ENCODE measurements around the gene MED13L.

Gene MED13L

DNA sequence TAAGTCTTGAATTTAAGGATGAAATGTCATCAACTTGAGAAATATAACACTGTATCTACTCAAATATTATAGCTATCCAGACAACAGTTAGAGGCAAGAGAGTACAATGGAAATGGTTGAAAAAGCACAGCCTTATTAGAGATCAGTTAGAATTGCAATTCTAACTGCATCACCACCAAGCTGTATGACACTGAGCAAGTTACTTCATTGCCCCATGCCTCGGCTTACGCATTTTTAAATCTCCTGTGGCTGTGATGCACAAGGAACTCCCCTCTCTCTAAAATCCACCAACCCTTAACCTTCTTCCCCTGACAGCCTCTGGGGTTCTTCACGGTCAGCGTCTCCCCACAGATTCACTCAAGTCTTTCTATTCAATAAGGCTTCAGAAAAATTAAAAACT lies 75.1 kb downstream of the MED13L start:
- no peak for DNase-seq
- in situ Hi-C loops (cut with HindIII; ENCODE audit: low pct_ligation_motif_present, low pct_unique_long_range_greater_than_20kb, low sequenced_read_pairs), result no loop called here

DNA sequence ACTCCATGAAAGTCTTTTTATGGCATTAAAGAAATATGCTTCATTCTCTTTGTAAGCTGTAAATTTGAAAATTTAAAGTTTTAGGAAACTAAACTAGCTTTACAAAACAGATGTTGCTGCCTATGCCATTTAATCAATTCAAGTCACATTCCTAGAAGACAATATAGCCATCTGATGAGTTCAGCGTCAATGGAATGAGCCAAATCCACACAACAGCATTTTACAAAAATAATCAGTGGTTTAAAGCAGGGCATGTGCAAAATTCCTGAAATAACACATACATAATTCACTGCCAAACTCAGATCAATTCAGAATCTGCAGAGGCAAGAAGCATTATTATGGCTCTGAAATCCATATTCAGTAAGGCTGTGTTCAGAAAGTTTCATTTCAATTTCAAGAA lies 75.6 kb downstream of the MED13L start:
- in situ Hi-C loops (cut with HindIII; ENCODE audit: low pct_ligation_motif_present, low pct_unique_long_range_greater_than_20kb, low sequenced_read_pairs), result no loop called here

DNA sequence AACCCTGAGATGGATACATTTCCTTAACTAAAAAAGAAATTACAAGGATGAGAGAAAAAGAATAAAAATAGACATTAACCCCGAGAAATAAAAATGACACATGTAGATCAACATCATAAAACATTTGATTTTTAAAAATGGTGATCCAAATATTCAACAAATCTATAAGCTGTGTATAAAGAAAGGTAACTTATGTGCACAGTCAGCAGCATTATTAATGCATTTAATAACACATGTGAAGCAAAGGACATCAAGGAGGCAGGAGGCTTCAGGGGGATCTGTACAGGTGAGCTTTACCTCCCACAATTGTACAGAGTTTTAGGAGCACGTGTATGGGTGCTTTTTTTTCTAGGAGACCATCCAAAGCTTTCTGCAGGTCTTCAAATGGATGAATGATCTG lies 76.1 kb downstream of the MED13L start:
- no peak for DNase-seq
- in situ Hi-C loops (cut with HindIII; ENCODE audit: low pct_ligation_motif_present, low pct_unique_long_range_greater_than_20kb, low sequenced_read_pairs), result no loop called here

More for the DNA sequence above, 75.6 kb downstream of the MED13L start:
- no peak for DNase-seq

DNA sequence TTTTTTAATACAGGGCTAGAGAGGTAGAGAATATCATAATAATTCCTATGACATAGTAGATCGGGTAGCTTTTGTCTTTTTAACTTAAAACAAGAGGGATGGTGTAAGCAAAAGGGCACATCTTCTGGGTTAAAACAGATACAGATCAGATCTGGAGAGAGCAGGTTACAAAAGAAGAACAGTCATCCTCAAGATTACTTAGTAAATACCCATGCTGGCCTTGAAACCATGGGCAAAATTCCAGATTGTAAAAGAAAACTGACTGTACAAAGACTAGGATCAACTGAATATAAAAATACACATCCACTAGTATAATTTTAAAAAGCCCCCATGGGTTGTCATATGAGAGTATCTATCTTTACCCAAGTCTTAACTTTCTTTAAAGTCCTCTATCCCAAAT lies 76.7 kb downstream of the MED13L start:
- no peak for DNase-seq
- in situ Hi-C loops (cut with HindIII; ENCODE audit: low pct_ligation_motif_present, low pct_unique_long_range_greater_than_20kb, low sequenced_read_pairs), result no loop called here

DNA sequence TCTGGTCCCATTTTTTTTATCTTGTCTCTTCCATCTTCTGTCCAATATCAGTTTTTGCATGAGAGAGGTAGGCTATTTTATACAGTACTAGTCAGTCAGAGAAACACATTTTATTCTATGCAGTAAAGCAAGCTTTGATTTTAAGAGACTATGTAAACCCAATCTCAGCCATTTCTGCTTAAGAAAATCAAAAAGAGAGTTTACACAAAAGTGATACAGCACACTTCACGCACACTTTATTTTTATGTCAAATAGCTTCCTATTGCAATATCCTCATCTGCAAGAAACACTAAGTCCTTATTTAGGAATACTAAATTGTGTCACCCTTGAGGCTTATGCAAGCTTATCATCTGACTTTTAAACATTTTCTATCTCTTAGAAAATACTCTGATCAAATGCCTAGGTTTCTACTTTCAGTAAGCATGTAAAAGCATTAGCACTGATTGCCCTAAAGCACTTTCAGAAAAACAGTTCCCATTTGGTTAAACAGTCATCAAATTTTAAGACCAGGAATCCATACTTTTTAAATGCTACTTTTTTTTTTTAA lies 78.3 kb downstream of the MED13L start:
- in situ Hi-C loops (cut with HindIII; ENCODE audit: low pct_ligation_motif_present, low pct_unique_long_range_greater_than_20kb, low sequenced_read_pairs), result no loop called here
- DNase-seq, result no peak

DNA sequence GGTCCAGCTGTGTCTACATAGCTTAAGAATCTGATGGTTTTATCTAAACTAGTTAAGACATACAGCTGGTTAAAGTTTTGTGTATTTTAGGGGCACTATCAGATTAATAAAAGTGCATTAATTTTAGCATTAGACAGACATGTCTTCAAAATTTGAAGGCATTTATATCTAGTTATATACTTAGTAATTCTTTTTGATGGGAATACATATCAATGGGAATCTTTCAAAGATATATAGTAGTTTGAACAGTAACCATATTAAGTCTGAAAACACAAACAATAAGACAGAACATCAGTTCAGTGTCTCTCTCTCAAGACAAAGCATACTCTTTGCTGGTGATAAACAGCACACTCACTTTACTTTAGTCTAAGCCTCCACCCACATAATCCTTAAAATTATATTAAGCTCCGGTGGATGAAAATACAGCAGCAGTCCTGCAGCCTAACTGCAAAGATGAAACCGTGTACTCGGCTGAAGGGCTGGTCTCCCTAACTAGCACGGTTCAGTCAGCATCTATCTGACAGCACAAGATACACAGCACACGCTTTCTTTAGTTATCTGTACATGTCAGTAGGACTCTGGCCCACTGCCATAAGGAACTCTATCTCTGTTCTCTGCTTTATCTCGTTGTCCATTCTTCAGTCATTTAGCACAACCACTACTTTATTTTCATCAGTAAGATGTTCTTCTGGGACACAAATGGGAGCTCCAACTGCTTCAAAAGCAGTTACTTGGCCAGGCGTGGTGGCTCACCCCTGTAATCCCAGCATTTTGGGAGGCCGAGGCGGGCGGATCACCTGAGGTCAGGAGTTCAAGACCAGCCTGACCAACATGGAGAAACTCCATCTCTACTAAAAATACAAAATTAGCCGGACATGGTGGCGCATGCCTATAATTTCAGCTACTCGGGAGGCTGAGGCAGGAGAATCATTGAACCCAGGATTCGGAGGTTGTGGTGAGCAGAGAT lies 80.5 kb downstream of the MED13L start:
- in situ Hi-C loops (cut with HindIII; ENCODE audit: low pct_ligation_motif_present, low pct_unique_long_range_greater_than_20kb, low sequenced_read_pairs), result no loop called here
- DNase-seq, result no peak

DNA sequence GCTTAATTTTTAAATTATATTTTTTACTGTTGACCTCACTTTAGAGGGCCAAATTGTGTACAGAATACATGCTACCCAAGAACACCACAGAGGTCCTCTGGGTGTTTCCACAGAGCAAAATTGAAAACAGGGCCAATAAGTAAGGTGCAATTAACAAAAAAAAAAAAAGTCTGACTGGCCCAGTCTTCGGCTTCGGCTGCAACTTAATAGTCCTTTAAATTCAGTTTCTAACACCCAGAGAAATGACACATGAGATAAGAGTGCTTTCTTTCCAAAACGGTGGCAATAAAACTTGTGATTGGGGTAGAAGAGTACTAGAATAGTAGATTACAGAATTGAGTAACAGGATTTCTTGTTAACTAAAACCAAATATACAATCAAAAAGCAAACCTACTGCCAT lies 81.3 kb downstream of the MED13L start:
- in situ Hi-C loops (cut with HindIII; ENCODE audit: low pct_ligation_motif_present, low pct_unique_long_range_greater_than_20kb, low sequenced_read_pairs), result no loop called here
- no peak for DNase-seq

DNA sequence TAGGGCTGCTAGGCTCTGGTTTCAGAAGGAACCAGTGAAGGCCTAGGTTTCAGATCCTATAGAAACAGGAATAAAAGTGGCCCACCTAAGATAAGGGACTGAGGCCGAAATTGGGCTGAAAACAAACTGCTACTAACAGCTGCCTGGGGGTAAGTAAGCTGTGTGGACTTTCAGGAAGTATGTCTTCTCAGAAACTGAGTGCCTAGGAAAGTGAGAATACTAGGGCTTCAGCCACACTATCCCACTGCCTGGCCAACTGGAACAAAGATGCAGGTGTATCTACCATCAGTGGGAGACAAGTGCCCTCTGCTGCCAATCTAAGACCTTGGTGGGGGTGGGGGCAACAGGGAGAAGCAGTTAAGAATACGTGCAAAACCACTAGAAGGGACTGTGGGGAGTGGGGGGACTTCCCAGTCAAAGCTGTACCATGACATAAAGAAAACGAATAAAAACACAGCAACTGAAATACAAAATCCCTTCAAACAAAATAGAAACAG lies 82.5 kb downstream of the MED13L start:
- in situ Hi-C loops (cut with HindIII; ENCODE audit: low pct_ligation_motif_present, low pct_unique_long_range_greater_than_20kb, low sequenced_read_pairs), result no loop called here
- no peak for DNase-seq

DNA sequence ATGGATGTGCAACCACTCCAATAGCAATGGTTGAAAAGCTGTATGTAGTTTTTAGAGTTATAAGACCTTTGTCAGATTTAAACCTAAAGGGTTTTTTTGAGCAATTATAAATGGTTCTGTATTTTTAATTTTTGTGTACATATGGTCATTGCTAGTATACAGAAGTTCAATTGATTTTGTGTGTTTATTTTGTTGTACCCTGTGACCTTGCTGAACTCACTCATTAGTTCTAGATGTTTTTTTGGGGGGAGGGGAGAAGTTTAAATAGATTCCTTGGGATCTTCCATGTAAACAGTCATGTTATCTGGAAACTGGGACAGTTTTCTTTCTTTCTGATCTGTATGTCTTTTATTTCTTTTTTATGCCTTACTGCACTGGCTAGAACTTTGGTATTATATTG lies 87.8 kb downstream of the MED13L start:
- no peak for DNase-seq
- in situ Hi-C loops (cut with HindIII; ENCODE audit: low pct_ligation_motif_present, low pct_unique_long_range_greater_than_20kb, low sequenced_read_pairs), result no loop called here

DNA sequence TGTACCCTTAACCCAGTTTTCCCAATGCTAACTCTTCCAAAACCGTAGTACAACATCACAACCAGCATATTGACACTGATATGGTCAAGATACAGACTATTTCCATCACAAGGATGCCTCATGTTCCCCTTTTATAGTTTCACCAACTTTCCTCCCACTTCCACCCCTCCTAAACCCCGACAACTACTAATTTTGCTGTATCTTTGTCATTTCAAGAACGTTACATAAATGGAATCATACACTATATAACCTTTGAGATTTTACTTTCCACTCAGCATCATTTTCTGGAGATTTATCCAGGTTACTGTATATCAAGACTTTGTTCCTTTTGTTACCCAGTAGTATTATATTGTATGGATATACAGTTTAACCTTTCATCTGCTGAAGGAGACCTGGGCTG lies 88.9 kb downstream of the MED13L start:
- in situ Hi-C loops (cut with HindIII; ENCODE audit: low pct_ligation_motif_present, low pct_unique_long_range_greater_than_20kb, low sequenced_read_pairs), result no loop called here
- no peak for DNase-seq

DNA sequence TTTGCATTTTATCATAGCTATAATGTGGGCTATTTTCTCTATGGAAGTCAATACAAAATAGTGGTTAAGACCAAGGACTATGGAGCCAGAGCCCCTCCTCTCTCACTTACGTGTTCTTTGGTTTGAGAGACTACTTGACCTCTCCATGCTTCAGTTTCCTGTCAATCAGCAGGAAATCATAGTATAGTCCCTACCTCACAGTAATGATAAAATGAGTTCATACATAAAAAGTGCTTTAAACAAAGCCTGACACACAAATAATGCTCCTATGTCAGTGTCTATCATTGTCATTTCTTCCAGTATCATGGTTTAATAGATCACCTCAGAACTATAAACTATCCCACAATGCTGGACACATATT lies 90.4 kb downstream of the MED13L start:
- in situ Hi-C loops (cut with HindIII; ENCODE audit: low pct_ligation_motif_present, low pct_unique_long_range_greater_than_20kb, low sequenced_read_pairs), result no loop called here
- DNase-seq, result no peak

DNA sequence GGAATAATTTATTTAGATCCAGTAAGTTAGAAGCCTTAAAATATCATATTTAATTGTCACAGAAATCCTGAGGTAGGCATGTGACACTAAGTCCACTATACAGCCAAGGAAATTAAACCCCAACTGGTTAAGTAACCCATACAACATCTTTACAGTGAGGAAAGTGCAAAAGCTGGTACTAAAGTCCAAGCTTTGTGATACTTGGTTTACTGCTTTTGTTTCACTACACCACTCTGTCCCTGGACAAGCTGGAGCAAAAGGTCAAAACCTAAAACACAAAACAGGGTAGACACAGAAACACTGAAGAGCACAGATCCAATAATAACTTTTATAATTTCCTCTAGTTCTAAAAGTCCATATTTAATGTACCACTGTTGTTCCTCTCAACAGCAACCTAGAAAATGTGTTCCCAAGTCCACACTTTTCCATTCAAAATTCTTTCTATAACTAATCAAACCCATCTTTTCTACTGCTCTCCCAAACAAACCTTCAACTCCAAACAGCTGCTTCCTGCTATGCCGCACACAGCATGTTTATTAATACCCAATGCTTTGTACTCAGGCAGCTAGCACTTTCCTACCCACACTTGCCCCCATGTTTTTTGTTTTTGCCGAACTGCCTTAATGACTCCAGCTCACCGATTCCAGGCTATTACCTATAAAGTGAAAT lies 90.9 kb downstream of the MED13L start:
- no peak for DNase-seq
- in situ Hi-C loops (cut with HindIII; ENCODE audit: low pct_ligation_motif_present, low pct_unique_long_range_greater_than_20kb, low sequenced_read_pairs), result no loop called here

DNA sequence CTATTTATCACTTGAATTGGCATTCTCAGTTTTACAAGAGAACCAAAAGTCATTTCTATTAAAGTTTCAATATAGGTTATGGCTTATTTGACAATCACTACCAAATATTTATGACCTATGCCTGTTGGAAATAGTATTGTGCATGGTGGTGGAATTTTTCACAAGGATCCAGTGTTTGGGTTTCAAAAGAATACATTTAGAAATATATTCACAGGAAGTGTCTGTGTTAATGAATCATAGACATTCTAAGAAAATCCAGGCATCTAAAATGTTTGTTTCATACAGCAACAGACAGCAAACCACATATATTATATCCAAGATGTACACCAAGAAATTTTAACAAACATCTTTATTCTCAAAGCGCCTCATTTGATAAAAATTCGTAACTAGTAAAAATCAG lies 92.7 kb downstream of the MED13L start:
- no peak for DNase-seq
- in situ Hi-C loops (cut with HindIII; ENCODE audit: low pct_ligation_motif_present, low pct_unique_long_range_greater_than_20kb, low sequenced_read_pairs), result no loop called here

DNA sequence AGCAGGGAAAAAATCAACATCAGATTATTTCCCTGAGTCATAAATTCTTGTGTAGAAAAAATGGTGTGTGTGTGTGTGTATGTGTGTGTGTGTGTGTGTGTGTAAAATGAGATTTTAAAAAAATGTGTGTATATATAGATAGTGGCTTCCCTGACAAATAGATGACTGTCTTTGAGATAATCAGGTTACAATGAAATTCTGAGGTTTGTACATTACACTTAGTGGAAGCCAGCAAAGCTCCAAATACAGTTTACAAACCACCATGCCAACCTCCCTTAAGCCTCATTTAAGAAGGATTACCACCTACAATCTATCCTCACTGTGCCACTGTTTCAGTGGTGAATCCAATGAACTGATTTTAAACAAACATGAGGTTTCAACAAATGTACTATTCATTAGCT lies 93.8 kb downstream of the MED13L start:
- no peak for DNase-seq
- in situ Hi-C loops (cut with HindIII; ENCODE audit: low pct_ligation_motif_present, low pct_unique_long_range_greater_than_20kb, low sequenced_read_pairs), result no loop called here

DNA sequence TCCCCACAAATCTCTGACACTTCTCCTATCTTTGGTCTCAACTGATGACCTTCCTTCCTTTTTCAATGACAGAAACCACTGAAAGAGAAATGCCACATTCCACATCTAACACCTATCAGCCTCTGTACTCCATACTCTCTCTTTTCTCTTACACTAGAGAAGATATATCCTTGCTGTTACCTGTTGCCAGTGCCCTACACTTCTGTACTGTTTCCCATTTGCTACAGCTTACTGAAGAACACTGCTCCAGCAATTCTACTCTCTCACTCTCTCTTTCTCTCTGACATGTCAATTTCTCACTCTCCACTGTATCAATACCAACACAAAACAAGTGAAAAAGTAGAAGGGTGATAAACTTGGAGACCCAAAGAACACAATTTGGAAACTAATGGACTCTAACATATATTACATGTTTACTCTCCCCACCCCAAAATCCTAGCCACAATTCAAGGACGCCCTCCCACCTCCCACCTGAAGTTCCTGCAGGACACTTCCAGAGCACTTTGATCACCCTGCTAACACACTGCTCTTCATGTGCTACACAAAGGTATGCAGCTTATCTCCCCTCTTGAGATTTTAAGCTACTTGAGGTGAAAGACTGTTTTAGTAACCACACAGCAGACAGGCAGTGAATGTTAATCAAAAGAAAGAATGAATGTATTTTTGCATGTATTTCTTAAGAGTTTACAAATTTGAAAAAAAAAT lies 95.0 kb downstream of the MED13L start:
- no peak for DNase-seq
- in situ Hi-C loops (cut with HindIII; ENCODE audit: low pct_ligation_motif_present, low pct_unique_long_range_greater_than_20kb, low sequenced_read_pairs), result no loop called here

DNA sequence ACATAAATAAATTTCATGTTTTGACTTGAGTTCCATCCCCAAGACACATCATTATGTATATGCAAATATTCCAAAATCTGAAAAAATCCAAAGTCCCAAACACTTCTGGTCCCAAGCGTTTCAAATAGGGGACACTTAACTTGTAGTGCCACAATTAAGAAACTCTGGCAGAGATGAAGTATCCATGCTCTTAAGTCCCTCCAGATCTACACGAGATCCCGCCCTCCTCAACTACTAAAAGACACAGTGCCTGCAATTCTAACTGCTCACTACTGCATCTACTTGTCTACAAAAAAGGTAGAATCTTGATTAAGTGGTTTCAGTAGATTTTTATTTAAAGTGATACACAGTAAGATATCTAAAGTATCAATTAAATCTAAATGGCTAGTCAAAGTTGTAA lies 97.0 kb downstream of the MED13L start:
- in situ Hi-C loops (cut with HindIII; ENCODE audit: low pct_ligation_motif_present, low pct_unique_long_range_greater_than_20kb, low sequenced_read_pairs), result no loop called here
- DNase-seq, result no peak

DNA sequence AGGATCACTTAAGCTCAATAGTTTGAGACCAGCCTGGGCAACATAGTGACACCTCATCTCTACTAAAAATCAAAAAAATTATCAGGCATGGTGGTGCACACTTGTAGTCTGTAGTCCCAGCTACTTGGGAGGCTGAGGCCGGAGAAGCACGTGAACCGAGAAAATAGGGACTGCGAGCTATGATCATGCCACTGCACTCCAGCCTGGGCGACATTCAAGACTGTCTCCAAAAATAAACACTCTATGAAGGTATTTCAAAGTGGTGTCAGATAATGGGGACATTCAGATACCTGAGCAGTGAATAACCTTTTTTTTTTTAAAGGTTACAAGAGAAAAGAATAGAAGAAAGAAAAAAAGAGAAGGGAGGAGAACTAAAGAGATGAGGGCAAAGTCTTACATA lies 98.1 kb downstream of the MED13L start:
- in situ Hi-C loops (cut with HindIII; ENCODE audit: low pct_ligation_motif_present, low pct_unique_long_range_greater_than_20kb, low sequenced_read_pairs), result no loop called here
- no peak for DNase-seq

DNA sequence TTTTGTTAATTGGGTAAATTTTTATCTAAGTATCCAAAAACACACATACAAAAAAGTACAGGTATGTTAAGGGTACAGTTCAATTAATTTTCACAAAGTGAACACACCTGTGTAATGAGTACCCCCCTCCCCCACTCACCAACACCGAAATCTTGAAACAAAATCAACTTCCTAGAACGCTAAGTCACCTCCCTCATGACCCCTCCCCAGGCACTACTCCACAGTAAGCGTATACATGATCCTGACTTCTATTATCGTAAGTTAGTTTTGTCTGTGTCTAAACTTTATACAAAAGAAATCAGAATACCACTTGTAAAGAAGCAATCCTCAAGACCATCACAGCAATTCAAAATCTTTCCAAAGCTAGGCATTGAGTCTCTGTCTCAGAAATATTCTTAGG lies 100.5 kb downstream of the MED13L start:
- in situ Hi-C loops (cut with HindIII; ENCODE audit: low pct_ligation_motif_present, low pct_unique_long_range_greater_than_20kb, low sequenced_read_pairs), result no loop called here
- DNase-seq, result no peak

DNA sequence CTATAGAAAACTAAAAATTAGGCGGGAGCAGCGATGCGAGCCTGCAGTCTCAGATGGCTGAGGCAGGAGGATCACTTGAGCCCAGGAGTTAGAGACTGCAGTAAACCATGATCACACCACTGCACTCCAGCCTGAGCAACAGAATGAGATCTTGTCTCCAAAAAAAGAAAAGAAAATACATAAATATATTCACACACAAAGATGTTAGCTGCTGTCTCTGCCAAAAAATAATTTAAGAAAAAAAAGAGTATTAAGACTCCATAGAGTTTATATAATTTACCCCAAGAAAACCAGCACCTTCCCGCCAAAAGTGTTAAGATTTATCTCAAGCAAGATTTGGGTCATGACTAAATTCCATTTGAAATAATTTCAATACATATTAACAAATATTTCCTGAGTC lies 102.6 kb downstream of the MED13L start:
- DNase-seq, result no peak
- in situ Hi-C loops (cut with HindIII; ENCODE audit: low pct_ligation_motif_present, low pct_unique_long_range_greater_than_20kb, low sequenced_read_pairs), result no loop called here
